SK-N-SH treated with all-trans-retinoic acid at 6 μM for 48 hours (cell line): ENCODE results near the gene MAOA.

Experiments
- ARNTL ChIP-seq: fragments of 450-650 bp; formaldehyde crosslinking; IDR thresholded peaks from 2 replicates; pipeline ENCODE4 v1.5.0; 2020; ENCODE audit warnings: low read depth, mild to moderate bottlenecking, moderate library complexity, borderline replicate concordance
- BACH2 ChIP-seq: fragments of 250-450 bp; sonication (Bioruptor Pico); IDR thresholded peaks from 2 replicates; pipeline ENCODE4 v1.9.0; 2021; ENCODE audit warnings: mild to moderate bottlenecking, borderline replicate concordance
- ISL1 ChIP-seq: fragments of 250-450 bp; sonication (Bioruptor Pico); IDR thresholded peaks from 2 replicates; pipeline ENCODE4 v2.1.2; 2022; ENCODE audit warnings: mild to moderate bottlenecking, moderate library complexity
- OSR1 ChIP-seq: fragments of 250-450 bp; sonication (Bioruptor Pico); IDR thresholded peaks from 2 replicates; pipeline ENCODE4 v1.8.0; 2022; ENCODE audit warnings: moderate library complexity, mild to moderate bottlenecking, inconsistent platforms
- PATZ1 ChIP-seq: fragments of 250-450 bp; sonication (Bioruptor Pico); IDR thresholded peaks from 2 replicates; pipeline ENCODE4 v1.8.0; 2020; ENCODE audit warnings: mild to moderate bottlenecking, moderate library complexity, borderline replicate concordance
- POU6F1 ChIP-seq: fragments of 250-450 bp; sonication (Bioruptor Pico); IDR thresholded peaks from 2 replicates; pipeline ENCODE4 v1.8.0; 2021; ENCODE audit warnings: low read depth, mild to moderate bottlenecking, moderate library complexity, borderline replicate concordance
- PPARA ChIP-seq: fragments of 250-450 bp; sonication (Bioruptor Pico); IDR thresholded peaks from 2 replicates; pipeline ENCODE4 v1.5.0; 2020; ENCODE audit warnings: mild to moderate bottlenecking, borderline replicate concordance
- TCF4 ChIP-seq: fragments of 250-450 bp; sonication (Bioruptor Pico); IDR thresholded peaks from 2 replicates; pipeline ENCODE4 v1.8.0; 2021; ENCODE audit warnings: mild to moderate bottlenecking, moderate library complexity, borderline replicate concordance
- TSHZ2 ChIP-seq: fragments of 250-450 bp; sonication (Bioruptor Pico); IDR thresholded peaks from 2 replicates; pipeline ENCODE4 v1.5.0; 2020; ENCODE audit warnings: mild to moderate bottlenecking, moderate library complexity
- ZC3H10 ChIP-seq: fragments of 250-450 bp; sonication (Bioruptor Pico); IDR thresholded peaks from 2 replicates; pipeline ENCODE4 v1.5.1; 2021; ENCODE audit warnings: mild to moderate bottlenecking, moderate library complexity
- ZFP3 ChIP-seq: fragments of 250-450 bp; sonication (Bioruptor Pico); IDR thresholded peaks from 2 replicates; pipeline ENCODE4 v1.5.0; 2020; ENCODE audit warnings: mild to moderate bottlenecking, moderate library complexity
- ZNF8 ChIP-seq: fragments of 450-650 bp; formaldehyde crosslinking; IDR thresholded peaks from 2 replicates; pipeline ENCODE4 v1.5.0; 2020; ENCODE audit warnings: mild to moderate bottlenecking, moderate library complexity

- no peak for TF ChIP-seq ZC3H10 (CRISPR knock-in tag)
- TF ChIP-seq PPARA (CRISPR knock-in tag), result no peak
- TF ChIP-seq OSR1 (CRISPR knock-in tag), result no peak
- no peak for TF ChIP-seq ZFP3 (CRISPR knock-in tag)
- TF ChIP-seq TSHZ2 (CRISPR knock-in tag), result no peak
- TF ChIP-seq PATZ1 (CRISPR knock-in tag), result no peak
- TF ChIP-seq POU6F1 (CRISPR knock-in tag), result no peak
- TF ChIP-seq TCF4 (CRISPR knock-in tag), result no peak
- no peak for TF ChIP-seq ISL1 (CRISPR knock-in tag)
- no peak for TF ChIP-seq BACH2 (CRISPR knock-in tag)
- no peak for TF ChIP-seq ZNF8
- TF ChIP-seq ARNTL (CRISPR knock-in tag), result no peak
Measured at GRCh38 chrX:43744284-43744683, 88.2 kb downstream of the MAOA start.
